GM13976 (cell line): ENCODE results near the gene BRAF.
"Not testable (repeated sequence)": the region's sequence is repeated elsewhere in the genome, so short reads cannot be mapped to it uniquely, and the experiment has no call there.

Source experiments
- DNase-seq: peaks from one replicate; pipeline ENCODE4 v3.0.0; 2012; ENCODE audit warnings: low spot score
- in situ Hi-C: fragments of 300-500 bp; cut with MboI; formaldehyde crosslinking; loops from one replicate; pipeline ENCODE4 v1.12.0; 2022; ENCODE audit warnings: low sequenced_read_pairs, mixed read lengths, inconsistent platforms; ENCODE audit not compliant: unreplicated experiment
- TF ChIP-seq, protein P1 (sequence below): IDR thresholded peaks from 2 replicates; pipeline ENCODE4 v1.5.1; 2012; ENCODE audit warnings: borderline replicate concordance, mild to moderate bottlenecking; ENCODE audit not compliant: insufficient read depth; ENCODE audit errors: extremely low read depth, missing control alignments, control extremely low read depth

BRAF gene

DNA sequence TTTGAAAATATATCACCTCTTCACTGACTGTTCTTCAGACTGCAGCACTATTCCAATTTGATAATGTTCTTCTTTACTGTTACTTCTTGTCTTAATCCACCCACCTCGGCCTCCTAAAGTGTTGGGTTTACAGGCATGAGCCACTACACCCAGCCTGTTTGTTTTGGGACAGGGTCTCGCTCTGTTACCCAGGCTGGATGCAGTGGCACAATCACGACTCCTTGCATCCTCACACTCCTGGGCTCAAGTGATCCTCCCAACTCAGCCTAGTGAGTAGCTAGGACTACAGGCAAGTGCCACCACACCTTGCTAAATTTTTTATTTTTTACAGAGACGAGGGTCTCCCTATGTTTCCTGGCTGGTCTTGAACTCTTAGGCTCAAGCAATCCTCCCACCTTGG is 150.4 kb downstream of the BRAF start:
- in situ Hi-C loops = no loop called here
- DNase-seq = no peak
- TF ChIP-seq, protein P1, sequence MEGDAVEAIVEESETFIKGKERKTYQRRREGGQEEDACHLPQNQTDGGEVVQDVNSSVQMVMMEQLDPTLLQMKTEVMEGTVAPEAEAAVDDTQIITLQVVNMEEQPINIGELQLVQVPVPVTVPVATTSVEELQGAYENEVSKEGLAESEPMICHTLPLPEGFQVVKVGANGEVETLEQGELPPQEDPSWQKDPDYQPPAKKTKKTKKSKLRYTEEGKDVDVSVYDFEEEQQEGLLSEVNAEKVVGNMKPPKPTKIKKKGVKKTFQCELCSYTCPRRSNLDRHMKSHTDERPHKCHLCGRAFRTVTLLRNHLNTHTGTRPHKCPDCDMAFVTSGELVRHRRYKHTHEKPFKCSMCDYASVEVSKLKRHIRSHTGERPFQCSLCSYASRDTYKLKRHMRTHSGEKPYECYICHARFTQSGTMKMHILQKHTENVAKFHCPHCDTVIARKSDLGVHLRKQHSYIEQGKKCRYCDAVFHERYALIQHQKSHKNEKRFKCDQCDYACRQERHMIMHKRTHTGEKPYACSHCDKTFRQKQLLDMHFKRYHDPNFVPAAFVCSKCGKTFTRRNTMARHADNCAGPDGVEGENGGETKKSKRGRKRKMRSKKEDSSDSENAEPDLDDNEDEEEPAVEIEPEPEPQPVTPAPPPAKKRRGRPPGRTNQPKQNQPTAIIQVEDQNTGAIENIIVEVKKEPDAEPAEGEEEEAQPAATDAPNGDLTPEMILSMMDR = no peak

DNA sequence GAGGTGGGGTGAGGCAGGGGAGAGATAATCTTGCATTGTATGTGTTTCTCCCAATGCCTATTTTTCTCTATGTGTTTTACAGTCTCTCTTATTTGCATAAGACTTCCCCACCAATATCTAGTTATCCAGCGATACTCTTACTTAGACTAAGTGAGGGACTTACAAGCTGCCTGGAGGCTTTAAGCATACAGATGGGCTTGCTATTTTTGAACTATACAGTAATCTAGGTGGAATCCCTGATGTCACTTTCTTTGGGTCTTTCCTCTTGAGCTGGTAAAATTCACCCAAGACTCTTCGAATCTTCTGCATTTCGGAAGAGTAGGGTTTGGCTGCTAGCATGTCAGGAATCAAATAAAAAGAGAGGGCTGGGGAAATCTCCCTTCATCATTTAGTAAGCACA is 151.6 kb downstream of the BRAF start:
- in situ Hi-C loops = no loop called here
- TF ChIP-seq, protein P1 = no peak
- no peak for DNase-seq

DNA sequence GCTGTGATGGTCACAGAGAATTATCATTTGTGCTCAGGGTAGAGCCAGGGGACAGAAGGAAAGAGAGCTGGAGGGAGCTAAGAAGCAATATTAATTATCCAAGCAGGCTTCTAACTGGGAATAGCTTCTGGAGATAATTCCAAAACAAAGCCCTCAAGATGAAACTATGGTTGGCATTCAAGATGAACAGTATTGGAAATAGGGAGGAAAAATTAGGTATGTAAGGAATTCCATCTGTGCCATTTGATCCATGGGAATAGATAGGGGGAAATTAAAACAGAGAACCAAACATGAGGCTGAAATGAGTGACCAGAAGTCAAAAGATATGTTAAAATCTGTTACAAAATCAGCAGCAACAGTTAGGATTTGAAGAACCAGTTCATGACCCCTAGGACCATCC is 152.9 kb downstream of the BRAF start:
- TF ChIP-seq, protein P1 = no peak
- in situ Hi-C loops = no loop called here
- DNase-seq = no peak

DNA sequence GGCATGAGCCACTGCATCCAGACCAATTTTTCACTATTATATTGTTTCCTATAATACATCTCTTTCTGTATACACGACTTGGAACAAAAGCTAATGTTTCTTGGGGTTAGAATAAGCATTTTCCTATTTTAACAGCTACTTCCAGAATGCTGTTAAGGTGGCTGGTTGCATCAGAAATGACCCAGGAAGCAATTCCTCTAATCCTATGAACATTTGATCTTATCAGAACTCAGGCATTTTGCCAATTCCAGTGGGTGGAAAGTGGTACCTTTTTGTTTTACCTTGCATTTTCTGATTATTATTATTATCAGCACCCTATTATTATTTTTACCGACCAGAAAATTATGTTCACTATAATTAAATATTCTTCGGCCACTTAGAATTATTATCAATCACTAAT is 154.9 kb downstream of the BRAF start:
- DNase-seq = no peak
- in situ Hi-C loops = no loop called here
- TF ChIP-seq, protein P1 = no peak

DNA sequence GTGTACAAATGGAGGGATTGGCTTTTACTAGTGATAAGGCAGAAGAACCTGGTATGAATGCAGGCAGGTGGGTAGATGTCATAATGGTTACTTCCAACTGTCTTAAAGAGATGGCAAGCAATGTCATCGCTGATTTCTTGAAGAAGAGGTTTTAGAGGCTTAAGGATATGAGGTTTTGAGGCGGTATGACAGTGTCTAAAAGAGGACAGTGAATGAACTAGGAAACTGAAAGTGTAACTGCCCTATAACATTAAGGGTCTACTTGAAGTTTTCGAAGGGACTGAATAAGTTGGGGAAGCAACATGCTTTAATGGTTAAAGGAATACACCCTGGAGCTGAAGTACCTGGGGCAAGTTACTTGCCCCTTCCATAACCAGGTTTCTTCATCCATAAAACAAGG is 157.3 kb downstream of the BRAF start:
- DNase-seq = no peak
- in situ Hi-C loops = no loop called here
- TF ChIP-seq, protein P1 = no peak

DNA sequence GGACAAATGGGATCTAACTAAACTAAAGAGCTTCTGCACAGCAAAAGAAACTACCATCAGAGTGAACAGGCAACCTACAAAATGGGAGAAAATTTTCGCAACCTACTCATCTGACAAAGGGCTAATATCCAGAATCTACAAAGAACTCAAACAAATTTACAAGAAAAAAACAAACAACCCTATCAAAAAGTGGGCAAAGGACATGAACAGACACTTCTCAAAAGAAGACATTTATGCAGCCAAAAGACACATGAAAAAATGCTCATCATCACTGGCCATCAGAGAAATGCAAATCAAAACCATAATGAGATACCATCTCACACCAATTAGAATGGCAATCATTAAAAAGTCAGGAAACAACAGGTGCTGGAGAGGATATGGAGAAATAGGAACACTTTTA is 159.3 kb downstream of the BRAF start:
- in situ Hi-C loops, DNase-seq: not testable (repeated sequence)

DNA sequence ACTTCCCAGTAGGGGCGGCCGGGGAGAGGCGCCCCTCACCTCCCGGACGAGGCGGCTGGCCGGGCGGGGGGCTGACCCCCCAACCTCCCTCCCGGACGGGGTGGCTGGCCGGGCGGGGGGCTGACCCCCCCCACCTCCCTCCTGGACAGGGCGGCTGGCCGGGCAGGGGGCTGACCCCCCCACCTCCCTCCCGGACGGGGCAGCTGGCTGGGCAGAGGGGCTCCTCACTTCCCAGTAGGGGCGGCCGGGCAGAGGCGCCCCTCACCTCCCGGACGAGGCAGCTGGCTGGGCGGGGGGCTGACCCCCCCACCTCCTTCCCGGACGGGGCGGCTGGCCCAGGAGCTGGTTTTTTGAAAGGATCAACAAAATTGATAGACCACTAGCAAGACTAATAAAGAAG is 161.6 kb downstream of the BRAF start:
- in situ Hi-C loops, DNase-seq: not testable (repeated sequence)

DNA sequence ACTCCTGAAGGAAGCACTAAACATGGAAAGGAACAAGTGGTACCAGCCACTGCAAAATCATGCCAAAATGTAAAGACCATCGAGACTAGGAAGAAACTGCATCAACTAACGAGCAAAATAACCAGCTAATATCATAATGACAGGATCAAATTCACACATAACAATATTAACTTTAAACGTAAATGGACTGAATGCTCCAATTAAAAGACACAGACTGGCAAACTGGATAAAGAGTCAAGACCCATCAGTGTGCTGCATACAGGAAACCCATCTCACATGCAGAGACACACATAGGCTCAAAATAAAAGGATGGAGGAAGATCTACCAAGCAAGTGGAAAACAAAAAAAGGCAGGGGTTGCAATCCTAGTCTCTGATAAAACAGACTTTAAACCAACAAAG is 163.4 kb downstream of the BRAF start:
- in situ Hi-C loops, DNase-seq: not testable (repeated sequence)
